K562 (cell line): ENCODE measurements around the gene HYOU1. TPM values are rescaled to one million over a fixed set of nuclear protein-coding genes. Genes with fewer than 3 reads are reported as not detected.
A peak's percentile ranks its signal among the peaks of the same experiment; 100 is the strongest.

ENCODE experiments used
- CEBPB ChIP-seq: fragments of 450-650 bp; IDR thresholded peaks from 2 replicates; pipeline ENCODE4 v1.6.1; 2016; ENCODE audit warnings: missing genetic modification characterization, missing compliant biosample characterization
- CEBPG ChIP-seq, 3 experiments: fragments of 200-800 bp in 1 of 3; sonication (Bioruptor generic) in 1 of 3; sonication (generic) in 1 of 3; formaldehyde crosslinking in 1 of 3; IDR thresholded peaks in 2 of 3; conservative IDR thresholded peaks in 1 of 3; 2 replicates each; pipeline versions ENCODE4 v1.6.1 to v1.8.0; 2016 to 2022; ENCODE audit warnings: missing compliant biosample characterization in 2 of 3, missing genetic modification characterization in 2 of 3, mild to moderate bottlenecking in 1 of 3, missing genetic modification reagents in 1 of 3
- CHD4 ChIP-seq: fragments of 200-600 bp; sonication (generic); IDR thresholded peaks from 3 replicates; pipeline ENCODE4 v1.6.1; 2012; ENCODE audit warnings: low read depth, mild to moderate bottlenecking, mixed read lengths, low read length, inconsistent platforms; ENCODE audit not compliant: insufficient read depth, insufficient replicate concordance, poor library complexity, severe bottlenecking
- E2F1 ChIP-seq: sonication (generic); formaldehyde crosslinking; IDR thresholded peaks from 2 replicates; pipeline ENCODE4 v1.8.1; 2023; ENCODE audit warnings: mild to moderate bottlenecking, missing genetic modification reagents, moderate library complexity
- ESRRA ChIP-seq: fragments of 450-650 bp; IDR thresholded peaks from 2 replicates; pipeline ENCODE4 v1.6.1; 2014; ENCODE audit warnings: low read depth, mild to moderate bottlenecking, moderate library complexity, borderline replicate concordance
- HMG20B ChIP-seq: fragments of 250-450 bp; sonication (Bioruptor Pico); IDR thresholded peaks from 2 replicates; pipeline ENCODE4 v1.5.0; 2021; ENCODE audit warnings: mild to moderate bottlenecking
- MCM2 ChIP-seq: fragments of 450-650 bp; IDR thresholded peaks from 2 replicates; pipeline ENCODE4 v1.6.1; 2017; ENCODE audit warnings: low read depth, mild to moderate bottlenecking
- PATZ1 ChIP-seq: fragments of 250-450 bp; sonication (Bioruptor Pico); IDR thresholded peaks from 2 replicates; pipeline ENCODE4 v1.5.0; 2020; ENCODE audit warnings: mild to moderate bottlenecking, borderline replicate concordance
- PRDM10 ChIP-seq: fragments of 450-650 bp; IDR thresholded peaks from 2 replicates; pipeline ENCODE4 v1.6.1; 2018; ENCODE audit not compliant: partially characterized antibody
- PTTG1 ChIP-seq: fragments of 450-650 bp; IDR thresholded peaks from 2 replicates; pipeline ENCODE4 v1.6.1; 2016; ENCODE audit warnings: low read depth, mild to moderate bottlenecking, missing genetic modification characterization, missing compliant biosample characterization
- RBM34 ChIP-seq: fragments of 200-400 bp; formaldehyde crosslinking; IDR thresholded peaks from 2 replicates; pipeline ENCODE4 v1.6.1; 2018; ENCODE audit warnings: low read length, borderline replicate concordance; ENCODE audit not compliant: insufficient read depth
- SNIP1 ChIP-seq: fragments of 450-650 bp; IDR thresholded peaks from 2 replicates; pipeline ENCODE4 v1.7.1; 2017; ENCODE audit warnings: low read depth, mild to moderate bottlenecking
- ZBTB33 ChIP-seq: sonication (generic); formaldehyde crosslinking; IDR thresholded peaks from 2 replicates; pipeline ENCODE4 v1.8.1; 2023; ENCODE audit warnings: mild to moderate bottlenecking, missing genetic modification reagents
- ZNF280B ChIP-seq: fragments of 250-450 bp; sonication (Bioruptor Pico); IDR thresholded peaks from 2 replicates; pipeline ENCODE4 v1.5.1; 2021; ENCODE audit warnings: mild to moderate bottlenecking
- ZNF431 ChIP-seq: sonication (generic); formaldehyde crosslinking; IDR thresholded peaks from 2 replicates; pipeline ENCODE4 v1.8.0; 2022; ENCODE audit warnings: mild to moderate bottlenecking, missing genetic modification reagents
- polyA plus RNA-seq, 8 experiments: library from polyadenylated mRNA; depleted of rRNA in 4 of 8; stranded (reverse) in 5 of 8; unstranded in 3 of 8; fragments of >200 nt; fragmentation: Nextera tagmentation in 2 of 8; fragmentation: Illumina TruSeq in 1 of 8; extraction: Ambion mirVana in 2 of 8; extraction: Trizol in 1 of 8; gene quantifications; 2 replicates each; pipeline versions ENCODE4 v1.2.1 to v1.2.3, GENCODE V29; 2011 to 2014; ENCODE audit warnings: inconsistent platforms in 1 of 8, missing spikeins in 1 of 8
- total RNA-seq, 7 experiments: library from RNA; depleted of rRNA in 6 of 7; stranded (reverse); fragments of >200 nt in 6 of 7; fragmentation: Illumina TruSeq in 2 of 7; extraction: Trizol in 2 of 7; gene quantifications; 2 replicates each; pipeline versions ENCODE4 v1.2.1 to v1.2.3, GENCODE V29; 2011 to 2021; ENCODE audit warnings: low replicate concordance in 1 of 7

The HYOU1 gene
- total and polyA plus RNA-seq, 9 of the 15 experiments (the other 6 are each of a cell fraction or from before 2014, with no cell fraction given): 19.5 to 197 (median 128) TPM

- TF ChIP-seq ZBTB33 (CRISPR knock-in tag) (no peak), RBM34 (no peak), SNIP1 (no peak), CEBPG (CRISPR knock-in tag; IDR thresholded peaks at IDR 0.05) (peak; percentile 92), CEBPG (tag; conservative IDR thresholded peaks at IDR 0.05 in 1 of 2, IDR thresholded peaks at IDR 0.05 in 1 of 2) (peak; percentile 76 to 86), PTTG1 (tag) (no peak), CHD4 (no peak), PRDM10 (peak; percentile 80), CEBPB (tag) (peak; percentile 98), ESRRA (no peak; the same call in 1 of the 2 replicates), HMG20B (CRISPR knock-in tag) (no peak), ZNF280B (no peak), PATZ1 (CRISPR knock-in tag) (no peak), MCM2 (no peak), ZNF431 (CRISPR knock-in tag) (no peak), E2F1 (peak; percentile 98)
Measured at GRCh38 chr11:119084663-119085436, 27.8 kb upstream of the HYOU1 start, which contains the start of gene HMBS (continued).
